Endothelial cell of umbilical vein (primary cell): Measurements from ENCODE around the gene PPFIA3. TPM values are rescaled to one million over a fixed set of nuclear protein-coding genes. Genes with fewer than 3 reads are reported as not detected.

Source experiments
- BruUV-seq: library from RNA; stranded (reverse); fragments of 400-500 nt; replicated peaks from 2 replicates; lab custom pipeline; 2021; lab: Mats Ljungman, UMichigan
- CTCF ChIA-PET: fragments of 300-600, 350-600 bp; sonication (Branson Sonifier 250); formaldehyde crosslinking; loops from one replicate; lab custom pipeline; 2021; ENCODE audit warnings: antibody characterized with exemption, inconsistent platforms; lab: Charles Lee
- POLR2A ChIA-PET: fragments of 300-600, 350-600 bp; sonication (Branson Sonifier 250); formaldehyde crosslinking; loops from one replicate; lab custom pipeline; 2021; ENCODE audit warnings: antibody characterized with exemption, inconsistent platforms; lab: Charles Lee
- DNase-seq: peaks from one replicate; pipeline ENCODE4 v3.0.0-alpha.2; 2011; ENCODE audit warnings: low read depth, low spot score
- FAIRE-seq: peaks from 2 replicates; lab custom pipeline; 2011; peaks lifted over from hg19 to GRCh38; lab: Jason Lieb, UNC
- H2AFZ ChIP-seq: 2 replicates; pipeline ENCODE4 v1.6.0; 2012; ENCODE audit warnings: low read depth, low read length, control low read depth, inconsistent platforms
- H3K27ac ChIP-seq: 2 replicates; pipeline ENCODE4 v1.5.1; 2011; ENCODE audit warnings: low read depth, mild to moderate bottlenecking, control low read depth, low read length, moderate library complexity; ENCODE audit not compliant: insufficient read depth
- H3K27me3 ChIP-seq, 2 experiments: 2 replicates each; pipeline versions ENCODE4 v1.6.0 to v1.6.1; 2011; ENCODE audit warnings: low read length in 2 of 2, mixed read lengths in 1 of 2; ENCODE audit not compliant: control insufficient read depth in 2 of 2, insufficient read depth in 2 of 2
- H3K36me3 ChIP-seq, 2 experiments: 2 replicates in 1 of 2; 3 replicates in 1 of 2; pipeline ENCODE4 v1.5.1; 2011; ENCODE audit warnings: low read length in 2 of 2, mild to moderate bottlenecking in 1 of 2, moderate library complexity in 1 of 2; ENCODE audit not compliant: control insufficient read depth in 2 of 2, insufficient read depth in 2 of 2; ENCODE audit errors: extremely low read depth in 1 of 2
- H3K4me1 ChIP-seq: 3 replicates; pipeline ENCODE4 v1.5.1; 2011; ENCODE audit warnings: mild to moderate bottlenecking, low read length; ENCODE audit not compliant: control insufficient read depth, insufficient read depth; ENCODE audit errors: extremely low read depth
- H3K4me2 ChIP-seq: 2 replicates; pipeline ENCODE4 v1.6.1; 2011; ENCODE audit warnings: low read length, control low read depth, mixed read lengths; ENCODE audit not compliant: insufficient read depth
- H3K4me3 ChIP-seq, 3 experiments: fragments of 200-600 bp in 1 of 3; sonication (generic), shearing (Covaris generic) in 1 of 3; replicated peaks in 1 of 3; 2 replicates each; pipeline ENCODE4 v1.5.1; 2011 to 2016; ENCODE audit warnings: control low read depth in 3 of 3, low read length in 3 of 3, mild to moderate bottlenecking in 2 of 3, inconsistent platforms in 1 of 3, low read depth in 1 of 3, moderate library complexity in 1 of 3; ENCODE audit not compliant: insufficient read depth in 1 of 3
- H3K79me2 ChIP-seq: 2 replicates; pipeline ENCODE4 v1.6.0; 2012; ENCODE audit warnings: low read length, inconsistent platforms; ENCODE audit not compliant: control insufficient read depth, insufficient read depth
- H3K9ac ChIP-seq: replicated peaks from 2 replicates; pipeline ENCODE3; 2011; ENCODE audit warnings: low read length, control low read depth; ENCODE audit not compliant: insufficient read depth; ENCODE audit errors: extremely low read depth
- H3K9me1 ChIP-seq: replicated peaks from 3 replicates; pipeline ENCODE4 v1.6.0; 2011; ENCODE audit warnings: mild to moderate bottlenecking, low read length; ENCODE audit not compliant: control insufficient read depth, insufficient read depth; ENCODE audit errors: extremely low read depth
- H3K9me3 ChIP-seq: replicated peaks from 2 replicates; pipeline ENCODE4 v1.5.1; 2012; ENCODE audit warnings: low read length, inconsistent platforms; ENCODE audit not compliant: control insufficient read depth, insufficient read depth
- H4K20me1 ChIP-seq: replicated peaks from 2 replicates; pipeline ENCODE3; 2011; ENCODE audit warnings: mild to moderate bottlenecking, low read length; ENCODE audit not compliant: control insufficient read depth, insufficient read depth; ENCODE audit errors: extremely low read depth
- CTCF ChIP-seq, 2 donors: IDR thresholded peaks; 1 replicate in 1 of 2; 2 replicates in 1 of 2; pipeline ENCODE4 v1.5.1; 2011; ENCODE audit warnings: low read length in 2 of 2, mild to moderate bottlenecking in 2 of 2, moderate library complexity in 2 of 2, control low read depth in 1 of 2, inconsistent platforms in 1 of 2, low read depth in 1 of 2; ENCODE audit not compliant: insufficient read depth in 1 of 2; ENCODE audit errors: extremely low read depth in 1 of 2
- EZH2 ChIP-seq: IDR thresholded peaks from 2 replicates; pipeline ENCODE4 v1.6.1; 2012; ENCODE audit warnings: borderline replicate concordance, low read depth, mild to moderate bottlenecking, moderate library complexity, low read length, inconsistent platforms; ENCODE audit not compliant: severe bottlenecking
- FOS ChIP-seq: IDR thresholded peaks from 2 replicates; pipeline ENCODE4 v1.6.1; 2011; ENCODE audit warnings: mild to moderate bottlenecking, low read length, moderate library complexity, borderline replicate concordance; ENCODE audit not compliant: insufficient read depth
- GATA2 ChIP-seq: IDR thresholded peaks from 2 replicates; pipeline ENCODE4 v1.7.0; 2011; ENCODE audit warnings: low read depth, mild to moderate bottlenecking, moderate library complexity, mixed read lengths, low read length; ENCODE audit not compliant: insufficient read length, insufficient read depth
- JUN ChIP-seq: IDR thresholded peaks from 2 replicates; pipeline ENCODE4 v1.6.1; 2011; ENCODE audit warnings: borderline replicate concordance, low read depth; ENCODE audit not compliant: insufficient read length, insufficient read depth
- MAX ChIP-seq: IDR thresholded peaks from 2 replicates; pipeline ENCODE4 v1.6.1; 2011; ENCODE audit not compliant: insufficient read depth, insufficient read length
- MYC ChIP-seq: IDR thresholded peaks from one replicate; pipeline ENCODE4 v1.6.1; 2011; ENCODE audit warnings: mild to moderate bottlenecking, low read depth, low read length
- POLR2A ChIP-seq: IDR thresholded peaks from 2 replicates; pipeline ENCODE4 v1.6.1; 2012; ENCODE audit warnings: low read depth, mild to moderate bottlenecking, control low read depth, low read length
- POLR2AphosphoS5 ChIP-seq: IDR thresholded peaks from 2 replicates; pipeline ENCODE4 v1.6.1; 2012; ENCODE audit warnings: low read depth, mild to moderate bottlenecking, control low read depth, low read length, moderate library complexity; ENCODE audit not compliant: insufficient read depth
- dilution Hi-C: fragments of 300-500 bp; cut with MboI; formaldehyde crosslinking; loops from one replicate; pipeline ENCODE4 v1.15.0; 2019; ENCODE audit warnings: low sequenced_read_pairs; ENCODE audit not compliant: extremely low pct_ligation_motif_present
- intact Hi-C: fragments of 100-400 bp; cut with micrococcal nuclease; formaldehyde crosslinking; loops from one replicate; pipeline ENCODE4 v1.10.0; 2022
- polyA plus RNA-seq, 4 experiments: library from polyadenylated mRNA; depleted of rRNA in 3 of 4; stranded (reverse) in 3 of 4; unstranded in 1 of 4; fragments of >200 nt; gene quantifications; 2 replicates each; pipeline versions ENCODE4 v1.2.1 to v1.2.3, GENCODE V29; 2011 to 2012; ENCODE audit warnings: missing spikeins in 1 of 4
- total RNA-seq: library from RNA; stranded (reverse); gene quantifications from 2 replicates; pipeline ENCODE4 v1.2.3, GENCODE V29; 2021

PPFIA3 gene
- total and polyA plus RNA-seq, 2 donors (not counting 3 experiments of a cell fraction or from before 2014, with no cell fraction given) = 1.3 to 2.0 TPM

GRCh38 chr19:49173198-49173597, 53.9 kb downstream of the PPFIA3 start:
- Histone ChIP-seq H3K27ac (no peak overlapping the region), H3K9me3 (no peaks in the 10 kb centered on the region), H3K4me2 (no peak overlapping the region), H3K4me3 (no peak overlapping the region), H3K79me2 (no peaks in the 10 kb centered on the region), H3K9me1 (no peaks in the 10 kb centered on the region), H2AFZ (no peak overlapping the region), H3K36me3 (peaks cover 0 to 11% of the 10 kb centered on the region in 2 experiments), H3K9ac (no peak overlapping the region), H3K4me1 (no peaks in the 10 kb centered on the region), H3K27me3 (no peaks in the 10 kb centered on the region), H4K20me1 (no peaks in the 10 kb centered on the region)
- no peak for DNase-seq
- no TSS peak for BruUV-seq
- ChIA-PET POLR2A (no interaction called here), CTCF (no interaction called here)
- TF ChIP-seq CTCF (IDR thresholded peaks at IDR 0.05; ENCODE audit: extremely low read depth in 1 of 2, insufficient read depth in 1 of 2, low read depth in 1 of 2, low read length in 2 of 2) (no peak), EZH2 (no peak), POLR2AphosphoS5 (no peak)
- intact Hi-C loops (no loop called here), dilution Hi-C loops (no loop called here)
- FAIRE-seq = no peak

DNA sequence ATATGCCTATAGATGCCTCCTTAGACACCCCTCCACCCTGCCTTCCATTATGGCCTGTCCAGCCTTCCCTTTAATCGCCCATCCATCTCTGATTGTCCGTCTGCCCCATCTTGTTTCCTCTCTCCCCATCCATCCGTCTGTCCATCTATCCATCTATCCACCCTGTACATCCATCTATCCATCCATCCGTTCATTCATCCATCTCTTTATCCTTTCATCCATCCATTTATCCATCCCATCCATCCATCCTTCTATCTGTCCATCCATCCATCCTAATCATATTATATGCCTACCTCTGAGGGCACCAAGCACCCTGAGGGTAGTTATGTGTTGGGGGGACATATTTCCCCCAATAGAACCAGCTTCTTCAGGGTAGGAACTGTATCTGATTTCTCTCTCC, 61.3 kb downstream of the PPFIA3 start:
- FAIRE-seq (no peak), DNase-seq (no peak)
- no TSS peak for BruUV-seq
- Histone ChIP-seq H3K27me3 (no peaks in the 10 kb centered on the region), H4K20me1 (no peaks in the 10 kb centered on the region), H2AFZ (no peak overlapping the region), H3K27ac (no peak overlapping the region), H3K4me3 (no peak overlapping the region), H3K9me3 (no peaks in the 10 kb centered on the region), H3K79me2 (no peaks in the 10 kb centered on the region), H3K9ac (no peak overlapping the region), H3K36me3 (no peaks in the 10 kb centered on the region), H3K4me2 (no peak overlapping the region), H3K9me1 (no peaks in the 10 kb centered on the region), H3K4me1 (no peaks in the 10 kb centered on the region)
- CTCF ChIA-PET = interaction anchor here (1.0 kb wide), 1 partner anchor 18 kb away, joined by 3 read pairs; no protein-coding TSS in a partner anchor
- POLR2A ChIA-PET = no interaction called here
- dilution Hi-C loops (no loop called here), intact Hi-C loops (no loop called here)
- TF ChIP-seq MYC = no peak
- TF ChIP-seq FOS = no peak
- no peak for TF ChIP-seq JUN
- TF ChIP-seq GATA2 = no peak
- no peak for TF ChIP-seq POLR2A
- TF ChIP-seq MAX = no peak
- no peak for TF ChIP-seq POLR2AphosphoS5
- no peak for TF ChIP-seq CTCF (IDR thresholded peaks at IDR 0.05; ENCODE audit: extremely low read depth in 1 of 2, insufficient read depth in 1 of 2, low read depth in 1 of 2, low read length in 2 of 2)
- TF ChIP-seq EZH2 = no peak
